ENCODE data around the gene PIP5K1B.

PIP5K1B gene

GRCh38 chr9:68998812-68999211 is 293.8 kb downstream of the PIP5K1B start:
- no peak overlapping the region for H3K4me3 ChIP-seq (ENCODE audit: low read depth, low read length, poor library complexity, severe bottlenecking)

GRCh38 chr9:68999393-69000105 is 294.5 kb downstream of the PIP5K1B start:
- Histone ChIP-seq H3F3A (ENCODE audit: insufficient read depth, low read length) (no peaks in the 10 kb centered on the region), H3K36me3 (ENCODE audit: insufficient read depth, low read length) (no peaks in the 10 kb centered on the region), H3K27me3 (ENCODE audit: insufficient read depth, low read length) (no peaks in the 10 kb centered on the region), H3K9me2 (ENCODE audit: low read depth, low read length) (no peaks in the 10 kb centered on the region), H2AFZ (ENCODE audit: low read length) (no peak overlapping the region), H4K20me1 (ENCODE audit: insufficient read depth, low read length) (no peaks in the 10 kb centered on the region), H3K27ac (ENCODE audit: low read depth, low read length, poor library complexity, severe bottlenecking) (no peak overlapping the region), H3K4me3 (ENCODE audit: low read depth, low read length, poor library complexity, severe bottlenecking) (no peak overlapping the region), H3K4me1 (ENCODE audit: insufficient read depth, low read length, severe bottlenecking) (peaks cover 9% of the 10 kb centered on the region), H3K9ac (ENCODE audit: low read length) (no peak overlapping the region), H3K4me2 (ENCODE audit: low read length) (no peak overlapping the region), H3K9me3 (ENCODE audit: low read length) (no peaks in the 10 kb centered on the region), H3K79me2 (ENCODE audit: insufficient read depth, low read length) (no peaks in the 10 kb centered on the region)
- TF ChIP-seq EZH2 (IDR thresholded peaks at IDR 0.05; ENCODE audit: borderline replicate concordance, low read length) (no peak), CTCF (IDR thresholded peaks at IDR 0.05; ENCODE audit: low read length) (peak; percentile 86)

More at GRCh38 chr9:68998812-68999211, 293.8 kb downstream of the PIP5K1B start:
- H3K27ac ChIP-seq (ENCODE audit: low read depth, low read length, poor library complexity, severe bottlenecking) = no peak overlapping the region
- H3F3A ChIP-seq (ENCODE audit: insufficient read depth, low read length) = no peaks in the 10 kb centered on the region
- no peak overlapping the region for H3K9ac ChIP-seq (ENCODE audit: low read length)
- H3K9me2 ChIP-seq (ENCODE audit: low read depth, low read length) = no peaks in the 10 kb centered on the region
- no peaks in the 10 kb centered on the region for H3K9me3 ChIP-seq (ENCODE audit: low read length)
- H3K27me3 ChIP-seq (ENCODE audit: insufficient read depth, low read length) = no peaks in the 10 kb centered on the region
- H3K36me3 ChIP-seq (ENCODE audit: insufficient read depth, low read length) = no peaks in the 10 kb centered on the region
- H4K20me1 ChIP-seq (ENCODE audit: insufficient read depth, low read length) = no peaks in the 10 kb centered on the region
- H3K4me2 ChIP-seq (ENCODE audit: low read length) = no peak overlapping the region
- peaks cover 9% of the 10 kb centered on the region for H3K4me1 ChIP-seq (ENCODE audit: insufficient read depth, low read length, severe bottlenecking)
- H2AFZ ChIP-seq (ENCODE audit: low read length) = no peak overlapping the region
- no peaks in the 10 kb centered on the region for H3K79me2 ChIP-seq (ENCODE audit: insufficient read depth, low read length)
- TF ChIP-seq EZH2 (IDR thresholded peaks at IDR 0.05; ENCODE audit: borderline replicate concordance, low read length) = no peak
- TF ChIP-seq CTCF (IDR thresholded peaks at IDR 0.05; ENCODE audit: low read length) = no peak

- no peaks in the 10 kb centered on the region for H3K79me2 ChIP-seq (ENCODE audit: insufficient read depth, low read length)
- TF ChIP-seq EZH2 (IDR thresholded peaks at IDR 0.05; ENCODE audit: borderline replicate concordance, low read length) (no peak), CTCF (IDR thresholded peaks at IDR 0.05; ENCODE audit: low read length) (no peak)
- H3K4me2 ChIP-seq (ENCODE audit: low read length) = no peak overlapping the region
- no peaks in the 10 kb centered on the region for H3F3A ChIP-seq (ENCODE audit: insufficient read depth, low read length)
- no peak overlapping the region for H3K9ac ChIP-seq (ENCODE audit: low read length)
- H3K36me3 ChIP-seq (ENCODE audit: insufficient read depth, low read length) = no peaks in the 10 kb centered on the region
- no peaks in the 10 kb centered on the region for H3K9me3 ChIP-seq (ENCODE audit: low read length)
- H3K27me3 ChIP-seq (ENCODE audit: insufficient read depth, low read length) = no peaks in the 10 kb centered on the region
- no peak overlapping the region for H3K27ac ChIP-seq (ENCODE audit: low read depth, low read length, poor library complexity, severe bottlenecking)
- H2AFZ ChIP-seq (ENCODE audit: low read length) = no peak overlapping the region
- H3K9me2 ChIP-seq (ENCODE audit: low read depth, low read length) = no peaks in the 10 kb centered on the region
- no peak overlapping the region for H3K4me3 ChIP-seq (ENCODE audit: low read depth, low read length, poor library complexity, severe bottlenecking)
- H3K4me1 ChIP-seq (ENCODE audit: insufficient read depth, low read length, severe bottlenecking) = no peaks in the 10 kb centered on the region
- H4K20me1 ChIP-seq (ENCODE audit: insufficient read depth, low read length) = no peaks in the 10 kb centered on the region
Observed at GRCh38 chr9:69001921-69002320, 296.9 kb downstream of the PIP5K1B start.
